Esophagus muscularis mucosa (tissue), 4 donors: ENCODE measurements around the gene PM20D2.

Experiments
- EP300 ChIP-seq: sonication (generic); formaldehyde crosslinking; IDR thresholded peaks from one replicate; pipeline ENCODE4 v1.6.1; 2017; ENCODE audit warnings: antibody characterized with exemption
- POLR2A ChIP-seq: fragments of 450-650 bp; IDR thresholded peaks from one replicate; pipeline ENCODE4 v1.6.1; 2017; ENCODE audit warnings: antibody characterized with exemption, moderate library complexity, mild to moderate bottlenecking, low read depth
- POLR2AphosphoS5 ChIP-seq, 2 donors: sonication (generic); formaldehyde crosslinking; IDR thresholded peaks; one replicate each; pipeline ENCODE4 v1.6.1; 2017; ENCODE audit warnings: antibody characterized with exemption in 2 of 2
- TF ChIP-seq, protein P1 (sequence below), 3 experiments: fragments of 200-600 bp in 2 of 3; fragments of 450-650 bp in 1 of 3; sonication (generic) in 2 of 3; IDR thresholded peaks; one replicate each; pipeline ENCODE4 v1.5.1; 2017 to 2019; ENCODE audit warnings: antibody characterized with exemption in 3 of 3, mild to moderate bottlenecking in 2 of 3, moderate library complexity in 1 of 3

GRCh38 chr6:89120371-89120770, 25.5 kb upstream of the PM20D2 start:
- TF ChIP-seq, protein P1, sequence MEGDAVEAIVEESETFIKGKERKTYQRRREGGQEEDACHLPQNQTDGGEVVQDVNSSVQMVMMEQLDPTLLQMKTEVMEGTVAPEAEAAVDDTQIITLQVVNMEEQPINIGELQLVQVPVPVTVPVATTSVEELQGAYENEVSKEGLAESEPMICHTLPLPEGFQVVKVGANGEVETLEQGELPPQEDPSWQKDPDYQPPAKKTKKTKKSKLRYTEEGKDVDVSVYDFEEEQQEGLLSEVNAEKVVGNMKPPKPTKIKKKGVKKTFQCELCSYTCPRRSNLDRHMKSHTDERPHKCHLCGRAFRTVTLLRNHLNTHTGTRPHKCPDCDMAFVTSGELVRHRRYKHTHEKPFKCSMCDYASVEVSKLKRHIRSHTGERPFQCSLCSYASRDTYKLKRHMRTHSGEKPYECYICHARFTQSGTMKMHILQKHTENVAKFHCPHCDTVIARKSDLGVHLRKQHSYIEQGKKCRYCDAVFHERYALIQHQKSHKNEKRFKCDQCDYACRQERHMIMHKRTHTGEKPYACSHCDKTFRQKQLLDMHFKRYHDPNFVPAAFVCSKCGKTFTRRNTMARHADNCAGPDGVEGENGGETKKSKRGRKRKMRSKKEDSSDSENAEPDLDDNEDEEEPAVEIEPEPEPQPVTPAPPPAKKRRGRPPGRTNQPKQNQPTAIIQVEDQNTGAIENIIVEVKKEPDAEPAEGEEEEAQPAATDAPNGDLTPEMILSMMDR (IDR thresholded peaks at IDR 0.05), result no peak
- TF ChIP-seq EP300 (no peak), POLR2A (no peak), POLR2AphosphoS5 (IDR thresholded peaks at IDR 0.05) (no peak)
